Liver (tissue), 3 donors: Measurements from ENCODE around the gene FAM20C.

Source experiments
- ATF3 ChIP-seq: IDR thresholded peaks from 2 replicates; pipeline ENCODE4 v1.6.1; 2016; ENCODE audit warnings: antibody characterized with exemption
- GABPA ChIP-seq, 2 donors: IDR thresholded peaks in 1 of 2; conservative IDR thresholded peaks in 1 of 2; 2 replicates each; pipeline ENCODE4 v1.6.1; 2016; ENCODE audit warnings: antibody characterized with exemption in 2 of 2, mild to moderate bottlenecking in 1 of 2, moderate library complexity in 1 of 2
- HNF4A ChIP-seq, 2 donors: conservative IDR thresholded peaks; 2 replicates each; pipeline ENCODE4 v1.6.1; 2016; ENCODE audit warnings: antibody characterized with exemption in 2 of 2, mild to moderate bottlenecking in 2 of 2
- HNF4G ChIP-seq: IDR thresholded peaks from 2 replicates; pipeline ENCODE4 v1.6.1; 2016; ENCODE audit warnings: antibody characterized with exemption
- JUND ChIP-seq, 2 donors: IDR thresholded peaks; 2 replicates each; pipeline ENCODE4 v1.6.1; 2016; ENCODE audit warnings: antibody characterized with exemption in 2 of 2
- MAX ChIP-seq: IDR thresholded peaks from 2 replicates; pipeline ENCODE4 v1.6.1; 2016; ENCODE audit warnings: antibody characterized with exemption
- NR2F2 ChIP-seq: IDR thresholded peaks from 2 replicates; pipeline ENCODE4 v1.6.1; 2016; ENCODE audit warnings: antibody characterized with exemption
- RAD21 ChIP-seq, 2 donors: IDR thresholded peaks; 2 replicates each; pipeline ENCODE4 v1.6.1; 2016; ENCODE audit warnings: antibody characterized with exemption in 2 of 2, mild to moderate bottlenecking in 2 of 2
- REST ChIP-seq: IDR thresholded peaks from 2 replicates; pipeline ENCODE4 v1.6.1; 2016; ENCODE audit warnings: antibody characterized with exemption, mild to moderate bottlenecking
- RXRA ChIP-seq, 2 donors: IDR thresholded peaks; 2 replicates each; pipeline ENCODE4 v1.6.1; 2017 to 2018; ENCODE audit warnings: antibody characterized with exemption in 2 of 2, mild to moderate bottlenecking in 1 of 2
- SP1 ChIP-seq: IDR thresholded peaks from 2 replicates; pipeline ENCODE4 v1.6.1; 2018; ENCODE audit warnings: antibody characterized with exemption, mild to moderate bottlenecking
- TAF1 ChIP-seq: conservative IDR thresholded peaks from 2 replicates; pipeline ENCODE4 v1.6.1; 2016; ENCODE audit warnings: antibody characterized with exemption, mild to moderate bottlenecking
- ZBTB33 ChIP-seq: IDR thresholded peaks from 2 replicates; pipeline ENCODE4 v1.6.1; 2016; ENCODE audit warnings: antibody characterized with exemption
- TF ChIP-seq, protein P1 (sequence below): fragments of 150-350 bp; IDR thresholded peaks from 2 replicates; pipeline ENCODE4 v1.5.1; 2017; ENCODE audit warnings: improper control_type of control experiment, low read depth, low read length; ENCODE audit not compliant: missing input control
- donor health status: healthy.
- donor health status: healthy.

DNA sequence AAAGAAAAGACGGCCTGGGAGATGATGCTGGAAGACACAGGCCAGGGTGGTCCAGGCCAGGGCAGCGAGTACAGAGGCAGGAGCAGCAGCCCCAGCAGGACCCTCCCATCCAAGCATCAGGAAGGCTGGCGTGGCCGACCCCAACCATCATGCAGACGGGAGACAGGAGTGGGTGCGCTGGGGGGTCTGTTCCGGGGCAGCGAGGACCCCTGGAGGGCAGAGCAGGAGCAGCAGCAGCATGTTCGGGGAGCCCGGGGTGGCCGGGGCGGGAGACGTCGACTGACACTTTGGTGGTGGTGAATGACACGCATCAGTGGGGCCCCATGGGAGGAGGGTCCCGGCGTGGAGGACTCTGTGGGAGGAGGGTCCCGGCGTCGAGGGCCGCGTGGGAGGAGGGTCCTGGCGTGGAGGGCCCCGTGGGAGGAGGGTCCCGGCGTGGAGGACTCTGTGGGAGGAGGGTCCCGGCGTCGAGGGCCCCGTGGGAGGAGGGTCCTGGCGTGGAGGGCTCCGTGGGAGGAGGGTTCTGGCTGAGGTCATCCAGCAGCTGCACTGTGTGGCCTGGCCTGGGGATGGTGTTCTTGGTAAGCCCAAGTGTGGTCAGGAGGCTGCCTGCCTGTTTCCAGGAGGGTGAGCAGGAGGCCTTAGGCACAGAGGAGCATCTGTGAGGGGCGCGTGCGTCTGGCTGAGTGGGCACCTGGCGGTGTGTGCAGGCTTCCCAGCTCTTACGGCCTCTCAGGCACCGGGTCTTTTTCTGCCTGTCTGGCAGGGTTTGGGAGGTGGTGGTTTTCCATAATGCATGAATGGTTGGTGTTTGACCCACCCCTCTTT is 38.9 kb downstream of the FAM20C start:
- TF ChIP-seq, protein P1, sequence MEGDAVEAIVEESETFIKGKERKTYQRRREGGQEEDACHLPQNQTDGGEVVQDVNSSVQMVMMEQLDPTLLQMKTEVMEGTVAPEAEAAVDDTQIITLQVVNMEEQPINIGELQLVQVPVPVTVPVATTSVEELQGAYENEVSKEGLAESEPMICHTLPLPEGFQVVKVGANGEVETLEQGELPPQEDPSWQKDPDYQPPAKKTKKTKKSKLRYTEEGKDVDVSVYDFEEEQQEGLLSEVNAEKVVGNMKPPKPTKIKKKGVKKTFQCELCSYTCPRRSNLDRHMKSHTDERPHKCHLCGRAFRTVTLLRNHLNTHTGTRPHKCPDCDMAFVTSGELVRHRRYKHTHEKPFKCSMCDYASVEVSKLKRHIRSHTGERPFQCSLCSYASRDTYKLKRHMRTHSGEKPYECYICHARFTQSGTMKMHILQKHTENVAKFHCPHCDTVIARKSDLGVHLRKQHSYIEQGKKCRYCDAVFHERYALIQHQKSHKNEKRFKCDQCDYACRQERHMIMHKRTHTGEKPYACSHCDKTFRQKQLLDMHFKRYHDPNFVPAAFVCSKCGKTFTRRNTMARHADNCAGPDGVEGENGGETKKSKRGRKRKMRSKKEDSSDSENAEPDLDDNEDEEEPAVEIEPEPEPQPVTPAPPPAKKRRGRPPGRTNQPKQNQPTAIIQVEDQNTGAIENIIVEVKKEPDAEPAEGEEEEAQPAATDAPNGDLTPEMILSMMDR, result no peak
- no peak for TF ChIP-seq NR2F2
- TF ChIP-seq REST, result no peak
- TF ChIP-seq RXRA (IDR thresholded peaks at IDR 0.05), result no peak
- no peak for TF ChIP-seq SP1
- TF ChIP-seq GABPA (IDR thresholded peaks at IDR 0.05 in 1 of 2, conservative IDR thresholded peaks at IDR 0.05 in 1 of 2), result no peak
- TF ChIP-seq RAD21 (IDR thresholded peaks at IDR 0.05), result no peak
- TF ChIP-seq JUND (IDR thresholded peaks at IDR 0.05), result no peak
- TF ChIP-seq TAF1, result no peak
- TF ChIP-seq ATF3, result no peak
- TF ChIP-seq ZBTB33, result no peak
- no peak for TF ChIP-seq MAX
- TF ChIP-seq HNF4G, result no peak
- no peak for TF ChIP-seq HNF4A (conservative IDR thresholded peaks at IDR 0.05)
